Measurements from ENCODE around the gene NEK2.

GRCh38 chr1:211715971-211716370, 40.5 kb upstream of the NEK2 start:
- TF ChIP-seq CTCF (IDR thresholded peaks at IDR 0.05 in 2 of 3, conservative IDR thresholded peaks at IDR 0.05 in 1 of 3; ENCODE audit: borderline replicate concordance in 1 of 3, insufficient read depth in 1 of 3, low read depth in 2 of 3, low read length in 2 of 3) (no peak), EZH2 (IDR thresholded peaks at IDR 0.05) (no peak), POLR2A (IDR thresholded peaks at IDR 0.05; ENCODE audit: borderline replicate concordance, extremely low read depth, insufficient read depth, insufficient read length) (no peak), CEBPB (IDR thresholded peaks at IDR 0.05; ENCODE audit: low read depth) (no peak), JUND (IDR thresholded peaks at IDR 0.05) (no peak), MAX (IDR thresholded peaks at IDR 0.05) (no peak)
